ENCODE results near the gene VAV2. TPM values are rescaled to one million over a fixed set of nuclear protein-coding genes. Genes with fewer than 3 reads are reported as not detected.

VAV2 gene
- total RNA-seq, 4 donors from 2014 or later: 15.0 to 25.7 (median 20.5) TPM

DNA sequence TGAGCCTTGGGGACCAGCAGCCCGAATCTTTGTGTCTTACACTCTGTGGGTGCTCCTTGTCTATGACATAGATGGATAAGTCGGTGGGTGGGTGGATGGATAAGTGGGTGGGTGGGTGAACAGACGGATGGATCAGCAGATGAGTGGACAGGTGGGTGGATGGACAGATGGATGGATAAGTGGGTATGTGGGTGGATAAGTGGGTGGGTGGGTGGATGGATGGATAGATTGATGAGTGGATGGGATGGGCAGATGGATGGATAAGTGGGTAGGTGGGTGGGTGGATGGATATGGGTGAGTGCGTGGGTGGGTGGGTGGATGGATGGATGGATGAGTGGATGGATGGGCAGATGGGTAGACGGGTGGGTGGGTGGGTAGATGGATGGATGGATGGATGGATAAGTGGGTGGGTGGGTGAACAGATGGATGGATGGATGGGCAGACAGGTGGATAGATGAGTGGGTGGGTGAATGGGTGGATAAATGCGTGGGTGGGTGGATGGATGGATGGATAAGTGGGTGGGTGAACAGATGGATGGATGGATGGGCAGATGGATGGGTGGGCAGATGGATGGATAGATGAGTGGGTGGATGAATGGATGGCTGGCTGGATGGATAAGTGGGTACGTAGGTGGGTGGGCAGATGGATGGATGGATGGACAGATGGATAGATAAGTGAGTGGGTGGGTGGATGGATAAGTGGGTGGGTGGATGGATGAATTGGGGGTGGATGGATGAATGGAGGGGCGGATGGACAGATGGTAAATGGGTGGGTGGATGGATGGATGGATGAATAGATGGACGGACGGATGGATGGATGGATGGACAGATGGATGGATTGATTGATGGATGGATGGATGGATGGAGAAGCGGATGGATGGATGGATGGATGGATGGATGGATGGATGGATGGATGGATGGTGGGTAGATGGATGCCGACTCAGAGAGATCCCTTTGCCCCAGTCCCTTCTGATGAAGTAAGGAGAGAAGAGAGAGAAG, 121.2 kb downstream of the VAV2 start:
- no peak for DNase-seq
- intact Hi-C loops (cut with DNase I): no loop called here
- WGBS, 2 donors: 90 to 94% methylated on average over 12 of the region's 12 CpGs
- Histone ChIP-seq H3K27ac (no peak overlapping the region), H3K9me3 (no peaks in the 10 kb centered on the region), H3K27me3 (no peaks in the 10 kb centered on the region), H3K4me3 (replicated peaks in 1 of 3) (no peak overlapping the region), H3K36me3 (no peaks in the 10 kb centered on the region), H3K4me1 (no peaks in the 10 kb centered on the region)
- TF ChIP-seq, protein P1, sequence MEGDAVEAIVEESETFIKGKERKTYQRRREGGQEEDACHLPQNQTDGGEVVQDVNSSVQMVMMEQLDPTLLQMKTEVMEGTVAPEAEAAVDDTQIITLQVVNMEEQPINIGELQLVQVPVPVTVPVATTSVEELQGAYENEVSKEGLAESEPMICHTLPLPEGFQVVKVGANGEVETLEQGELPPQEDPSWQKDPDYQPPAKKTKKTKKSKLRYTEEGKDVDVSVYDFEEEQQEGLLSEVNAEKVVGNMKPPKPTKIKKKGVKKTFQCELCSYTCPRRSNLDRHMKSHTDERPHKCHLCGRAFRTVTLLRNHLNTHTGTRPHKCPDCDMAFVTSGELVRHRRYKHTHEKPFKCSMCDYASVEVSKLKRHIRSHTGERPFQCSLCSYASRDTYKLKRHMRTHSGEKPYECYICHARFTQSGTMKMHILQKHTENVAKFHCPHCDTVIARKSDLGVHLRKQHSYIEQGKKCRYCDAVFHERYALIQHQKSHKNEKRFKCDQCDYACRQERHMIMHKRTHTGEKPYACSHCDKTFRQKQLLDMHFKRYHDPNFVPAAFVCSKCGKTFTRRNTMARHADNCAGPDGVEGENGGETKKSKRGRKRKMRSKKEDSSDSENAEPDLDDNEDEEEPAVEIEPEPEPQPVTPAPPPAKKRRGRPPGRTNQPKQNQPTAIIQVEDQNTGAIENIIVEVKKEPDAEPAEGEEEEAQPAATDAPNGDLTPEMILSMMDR (IDR thresholded peaks at IDR 0.05): no peak
- TF ChIP-seq POLR2A (IDR thresholded peaks at IDR 0.05): no peak

DNA sequence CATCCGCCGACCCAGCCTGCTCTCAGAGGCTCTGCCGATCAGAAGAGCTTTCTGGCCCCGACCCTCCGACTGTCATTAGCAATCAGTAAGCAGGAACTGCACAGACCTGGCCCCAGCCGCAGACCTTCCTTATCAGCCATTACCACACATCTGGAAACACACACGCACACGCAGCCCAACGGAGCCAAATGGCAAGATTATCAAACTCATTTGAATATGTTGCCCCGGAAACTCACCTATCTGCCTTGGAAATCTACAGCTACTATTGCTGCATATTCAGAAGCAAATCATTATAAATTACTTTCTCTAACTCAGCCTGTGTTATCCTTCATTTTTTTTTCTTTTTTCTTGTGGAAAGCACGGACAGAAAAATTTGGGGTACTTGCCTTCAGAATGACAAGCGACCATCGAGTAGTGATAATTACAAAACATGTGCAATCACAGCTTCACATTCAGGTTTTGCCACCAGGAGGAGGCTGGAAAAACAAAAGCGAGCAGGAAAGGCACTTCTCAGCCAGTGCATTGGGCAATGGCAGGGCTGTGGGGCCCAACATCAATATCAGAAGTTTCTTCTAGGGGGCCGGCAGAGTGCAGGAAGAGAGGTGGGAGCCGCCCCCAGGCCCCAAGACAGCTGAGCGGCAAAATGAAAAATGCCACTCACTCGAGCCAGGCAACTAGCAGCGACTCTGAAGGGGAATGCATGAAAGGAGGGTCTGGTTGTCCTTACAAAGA, 122.3 kb downstream of the VAV2 start:
- H3K36me3 ChIP-seq: no peaks in the 10 kb centered on the region
- no peaks in the 10 kb centered on the region for H3K4me1 ChIP-seq
- 68 to 69% methylated on average over 19 of the region's 19 CpGs for WGBS, 2 donors
- H3K27ac ChIP-seq: no peak overlapping the region
- DNase-seq: no peak
- intact Hi-C loops (cut with DNase I): no loop called here
- TF ChIP-seq, protein P1 (IDR thresholded peaks at IDR 0.05): no peak
- no peak for TF ChIP-seq POLR2A (IDR thresholded peaks at IDR 0.05)
- no peaks in the 10 kb centered on the region for H3K27me3 ChIP-seq
- no peak overlapping the region for H3K4me3 ChIP-seq (replicated peaks in 1 of 3)
- no peaks in the 10 kb centered on the region for H3K9me3 ChIP-seq

DNA sequence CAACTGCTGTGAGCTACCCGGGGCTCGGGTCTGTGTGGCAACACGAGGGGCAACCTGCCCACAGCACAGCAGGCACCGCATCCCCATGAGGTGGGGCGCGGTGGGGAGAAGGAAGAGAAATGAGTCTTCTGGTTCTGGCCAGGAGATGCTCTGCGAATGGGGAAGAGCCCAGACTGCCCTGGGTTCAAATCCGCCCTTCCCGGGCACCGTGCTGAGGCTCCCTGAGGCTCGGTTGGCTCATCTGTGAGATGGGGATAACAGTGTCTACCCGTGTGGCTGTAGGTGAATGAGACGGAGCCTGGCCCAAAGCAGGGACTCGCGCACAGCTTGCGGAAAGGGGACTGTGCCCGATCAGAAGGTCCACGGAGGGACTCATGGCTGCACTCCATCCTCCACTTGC, 123.9 kb downstream of the VAV2 start:
- no peak for DNase-seq
- Histone ChIP-seq H3K27me3 (no peaks in the 10 kb centered on the region), H3K4me3 (replicated peaks in 1 of 3) (no peak overlapping the region), H3K27ac (no peak overlapping the region), H3K4me1 (peaks cover 0 to 4% of the 10 kb centered on the region in 2 donors), H3K9me3 (no peaks in the 10 kb centered on the region), H3K36me3 (no peaks in the 10 kb centered on the region)
- WGBS, 2 donors: 86 to 90% methylated on average over 18 of the region's 18 CpGs
- intact Hi-C loops (cut with DNase I): no loop called here
- TF ChIP-seq, protein P1 (IDR thresholded peaks at IDR 0.05): no peak
- no peak for TF ChIP-seq POLR2A (IDR thresholded peaks at IDR 0.05)

DNA sequence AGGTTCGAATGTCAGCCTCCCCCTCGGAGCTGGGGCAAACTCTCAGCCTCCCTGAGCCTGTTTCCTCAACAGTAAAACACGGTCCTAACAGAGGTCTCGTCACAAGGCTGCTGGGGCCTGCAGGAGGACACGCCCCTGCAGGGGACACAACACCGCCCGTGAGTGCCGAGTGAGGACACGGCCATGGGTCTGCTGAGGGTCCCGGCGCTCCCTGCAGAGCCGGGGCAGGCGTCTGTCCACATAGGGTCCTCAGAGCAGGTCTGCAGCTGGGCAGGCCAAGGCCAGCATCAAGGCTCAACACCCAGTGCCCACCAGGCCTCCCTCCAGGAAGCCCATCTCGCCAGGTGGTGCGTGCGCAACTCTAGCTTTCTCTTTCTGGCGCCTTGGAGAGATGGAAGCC, 125.2 kb downstream of the VAV2 start:
- Histone ChIP-seq H3K36me3 (no peaks in the 10 kb centered on the region), H3K4me3 (replicated peaks in 1 of 3) (no peak overlapping the region), H3K9me3 (no peaks in the 10 kb centered on the region), H3K4me1 (peaks cover 0 to 14% of the 10 kb centered on the region in 2 donors), H3K27ac (no peak overlapping the region), H3K27me3 (no peaks in the 10 kb centered on the region)
- TF ChIP-seq, protein P1 (IDR thresholded peaks at IDR 0.05): no peak
- no peak for TF ChIP-seq POLR2A (IDR thresholded peaks at IDR 0.05)
- DNase-seq: no peak
- 69 to 94% methylated on average over 2 to 12 of the region's 17 CpGs for WGBS, 2 donors
- intact Hi-C loops (cut with DNase I): no loop called here
